T-helper 17 cell (primary cell): ENCODE measurements around the gene CENPQ. TPM values are rescaled to one million over a fixed set of nuclear protein-coding genes. Genes with fewer than 3 reads are reported as not detected.

Experiments used
- ATAC-seq: fragments of 150-1000 bp; cut with Tn5 transposase; 2 replicates; pipeline ENCODE4 v1.10.0; 2021; ENCODE audit warnings: mild to moderate bottlenecking, moderate library complexity
- DNase-seq, 3 donors: peaks; one replicate each; pipeline versions ENCODE4 v3.0.0 to v3.0.0-alpha.2; 2020 to 2021
- H3K9me3 ChIP-seq: one replicate; pipeline ENCODE4 v1.7.0; 2013; ENCODE audit warnings: low read length, mild to moderate bottlenecking; ENCODE audit not compliant: control insufficient read depth, poor library complexity, severe bottlenecking
- H3K27ac Mint-ChIP-seq: one replicate; pipeline ENCODE4 v1.8.0; 2022; ENCODE audit warnings: mild to moderate bottlenecking, moderate library complexity, mixed read lengths
- H3K27me3 Mint-ChIP-seq: one replicate; pipeline ENCODE4 v1.8.0; 2022; ENCODE audit warnings: mixed read lengths
- H3K36me3 Mint-ChIP-seq: one replicate; pipeline ENCODE4 v1.8.0; 2022; ENCODE audit warnings: low read depth, mixed read lengths
- H3K4me1 Mint-ChIP-seq: one replicate; pipeline ENCODE4 v1.8.0; 2022; ENCODE audit warnings: mild to moderate bottlenecking, mixed read lengths
- H3K4me3 Mint-ChIP-seq: one replicate; pipeline ENCODE4 v1.8.0; 2022; ENCODE audit warnings: mild to moderate bottlenecking, moderate library complexity, mixed read lengths
- total RNA-seq, 4 donors: library from RNA in 2 of 4; stranded (reverse) in 2 of 4; gene quantifications; one replicate each; pipeline ENCODE4 v1.2.3 and lab custom pipeline; 2022 to 2026

CENPQ gene
- total RNA-seq, 2 donors from 2014 or later: 1.3 to 2.0 TPM

- no peaks in the 10 kb centered on the region for H3K9me3 ChIP-seq
- Mint-ChIP-seq H3K4me1 (no peaks in the 10 kb centered on the region), H3K27me3 (peaks cover 33% of the 10 kb centered on the region), H3K27ac (no peak overlapping the region), H3K36me3 (no peaks in the 10 kb centered on the region), H3K4me3 (no peak overlapping the region)
- ATAC-seq (no peak), DNase-seq (no peak)
Measured at GRCh38 chr6:49514571-49515484, 51.7 kb downstream of the CENPQ start.

GRCh38 chr6:49515485-49516146, 52.4 kb downstream of the CENPQ start:
- Mint-ChIP-seq H3K36me3 (no peaks in the 10 kb centered on the region), H3K4me1 (peaks cover 2% of the 10 kb centered on the region), H3K27ac (no peak overlapping the region), H3K27me3 (peaks cover 36% of the 10 kb centered on the region), H3K4me3 (no peak overlapping the region)
- H3K9me3 ChIP-seq: no peaks in the 10 kb centered on the region
- DNase-seq: no peak
- no peak for ATAC-seq

- DNase-seq (no peak), ATAC-seq (no peak)
- no peak overlapping the region for H3K4me3 Mint-ChIP-seq
- no peaks in the 10 kb centered on the region for H3K9me3 ChIP-seq
- H3K4me1 Mint-ChIP-seq: peaks cover 2% of the 10 kb centered on the region
- H3K27me3 Mint-ChIP-seq: peaks cover 32% of the 10 kb centered on the region
- no peaks in the 10 kb centered on the region for H3K36me3 Mint-ChIP-seq
- H3K27ac Mint-ChIP-seq: no peak overlapping the region
Measured at GRCh38 chr6:49516147-49516505, 53.0 kb downstream of the CENPQ start.

GRCh38 chr6:49517919-49518318, 54.7 kb downstream of the CENPQ start:
- DNase-seq (no peak), ATAC-seq (no peak)
- H3K27me3 Mint-ChIP-seq: peaks cover 26% of the 10 kb centered on the region
- no peaks in the 10 kb centered on the region for H3K36me3 Mint-ChIP-seq
- no peaks in the 10 kb centered on the region for H3K9me3 ChIP-seq
- no peak overlapping the region for H3K27ac Mint-ChIP-seq
- H3K4me3 Mint-ChIP-seq: no peak overlapping the region
- peaks cover 2% of the 10 kb centered on the region for H3K4me1 Mint-ChIP-seq

- no peaks in the 10 kb centered on the region for H3K36me3 Mint-ChIP-seq
- peaks cover 2% of the 10 kb centered on the region for H3K4me1 Mint-ChIP-seq
- DNase-seq (no peak), ATAC-seq (no peak)
- no peak overlapping the region for H3K4me3 Mint-ChIP-seq
- no peaks in the 10 kb centered on the region for H3K9me3 ChIP-seq
- no peak overlapping the region for H3K27ac Mint-ChIP-seq
- H3K27me3 Mint-ChIP-seq: peaks cover 16% of the 10 kb centered on the region
Measured at GRCh38 chr6:49519660-49520059, 56.5 kb downstream of the CENPQ start.

GRCh38 chr6:49522710-49523593, 59.8 kb downstream of the CENPQ start:
- Mint-ChIP-seq H3K4me1 (peaks cover 2% of the 10 kb centered on the region), H3K27ac (no peak overlapping the region), H3K4me3 (no peak overlapping the region), H3K36me3 (no peaks in the 10 kb centered on the region), H3K27me3 (peaks cover 11% of the 10 kb centered on the region)
- H3K9me3 ChIP-seq: no peaks in the 10 kb centered on the region
- DNase-seq (no peak), ATAC-seq (no peak)

- H3K36me3 Mint-ChIP-seq: no peaks in the 10 kb centered on the region
- H3K27ac Mint-ChIP-seq: no peak overlapping the region
- ATAC-seq: no peak
- H3K4me3 Mint-ChIP-seq: no peak overlapping the region
- DNase-seq: no peak
- H3K27me3 Mint-ChIP-seq: peaks cover 14% of the 10 kb centered on the region
- no peaks in the 10 kb centered on the region for H3K9me3 ChIP-seq
- peaks cover 2% of the 10 kb centered on the region for H3K4me1 Mint-ChIP-seq
Measured at GRCh38 chr6:49523901-49524300, 60.7 kb downstream of the CENPQ start.

GRCh38 chr6:49524541-49524940, 61.4 kb downstream of the CENPQ start:
- ATAC-seq (no peak), DNase-seq (no peak)
- H3K9me3 ChIP-seq: no peaks in the 10 kb centered on the region
- no peak overlapping the region for H3K4me3 Mint-ChIP-seq
- H3K27me3 Mint-ChIP-seq: peaks cover 20% of the 10 kb centered on the region
- H3K27ac Mint-ChIP-seq: no peak overlapping the region
- H3K36me3 Mint-ChIP-seq: no peaks in the 10 kb centered on the region
- peaks cover 2% of the 10 kb centered on the region for H3K4me1 Mint-ChIP-seq

GRCh38 chr6:49526598-49526997, 63.4 kb downstream of the CENPQ start:
- no peaks in the 10 kb centered on the region for H3K36me3 Mint-ChIP-seq
- H3K9me3 ChIP-seq: no peaks in the 10 kb centered on the region
- H3K27ac Mint-ChIP-seq: no peak overlapping the region
- no peak for ATAC-seq
- no peaks in the 10 kb centered on the region for H3K4me1 Mint-ChIP-seq
- H3K27me3 Mint-ChIP-seq: peaks cover 21% of the 10 kb centered on the region
- no peak overlapping the region for H3K4me3 Mint-ChIP-seq
- DNase-seq: no peak

- Mint-ChIP-seq H3K27me3 (peaks cover 27% of the 10 kb centered on the region), H3K27ac (no peak overlapping the region), H3K4me1 (peaks cover 4% of the 10 kb centered on the region), H3K36me3 (no peaks in the 10 kb centered on the region), H3K4me3 (no peak overlapping the region)
- H3K9me3 ChIP-seq: no peaks in the 10 kb centered on the region
- no peak for DNase-seq
- no peak for ATAC-seq
Measured at GRCh38 chr6:49527320-49527719, 64.2 kb downstream of the CENPQ start.

- no peak for DNase-seq
- peak overlapping the region; percentile 21 for H3K27ac Mint-ChIP-seq
- H3K4me3 Mint-ChIP-seq: no peak overlapping the region
- no peaks in the 10 kb centered on the region for H3K9me3 ChIP-seq
- peaks cover 4% of the 10 kb centered on the region for H3K4me1 Mint-ChIP-seq
- peaks cover 27% of the 10 kb centered on the region for H3K27me3 Mint-ChIP-seq
- no peak for ATAC-seq
- no peaks in the 10 kb centered on the region for H3K36me3 Mint-ChIP-seq
Measured at GRCh38 chr6:49528571-49528970, 65.4 kb downstream of the CENPQ start.

GRCh38 chr6:49530141-49530776, 67.1 kb downstream of the CENPQ start:
- no peak overlapping the region for H3K27ac Mint-ChIP-seq
- H3K4me3 Mint-ChIP-seq: no peak overlapping the region
- no peak for DNase-seq
- peaks cover 4% of the 10 kb centered on the region for H3K4me1 Mint-ChIP-seq
- peaks cover 22% of the 10 kb centered on the region for H3K27me3 Mint-ChIP-seq
- H3K36me3 Mint-ChIP-seq: no peaks in the 10 kb centered on the region
- ATAC-seq: no peak
- no peaks in the 10 kb centered on the region for H3K9me3 ChIP-seq
